ENCODE measurements around the gene TUBB4B. TPM values are rescaled to one million over a fixed set of nuclear protein-coding genes. Genes with fewer than 3 reads are reported as not detected.

TUBB4B gene
- total RNA-seq, 5 donors from 2014 or later (not counting 1 experiment from before 2014, with no cell fraction given), result 50.6 to 118 (median 95.3) TPM

GRCh38 chr9:137251194-137251461 lies 10.0 kb downstream of the TUBB4B start, which contains the start of gene STPG3:
TSS of gene STPG3 (plus strand) at chr9:137251286. CDS start at chr9:137251287, 1 bp downstream.
- Histone ChIP-seq H3K4me3 (ENCODE audit: control insufficient read depth in 1 of 2, extremely low read depth in 1 of 2, low read length in 1 of 2) (no peak within 1 kb of the TSS), H3K27ac (ENCODE audit: low read length) (no peak within 1 kb of the TSS), H3K4me1 (ENCODE audit: control insufficient read depth in 1 of 2, extremely low read depth in 1 of 2, insufficient read depth in 2 of 2, low read length in 2 of 2) (peaks cover 2 to 19% of the 10 kb centered on the region in 2 experiments), H3K36me3 (ENCODE audit: control insufficient read depth in 2 of 2, extremely low read depth in 1 of 2, insufficient read depth in 1 of 2, low read length in 1 of 2) (peaks cover 0 to 1% of the 10 kb centered on the region in 2 donors), H3K9me3 (no peaks in the 10 kb centered on the region), H3K27me3 (replicated peaks in 1 of 2; ENCODE audit: control insufficient read depth in 2 of 2, extremely low read depth in 1 of 2, insufficient read depth in 2 of 2, low read length in 1 of 2) (no peaks in the 10 kb centered on the region)
- ChIA-PET POLR2A (no interaction called here), CTCF (no interaction called here)
- H3K36me3 Mint-ChIP-seq, result no peaks in the 10 kb centered on the region
- no peak within 1 kb of the TSS for H3K27ac Mint-ChIP-seq
- H3K4me3 Mint-ChIP-seq, result no peak within 1 kb of the TSS
- no peaks in the 10 kb centered on the region for H3K9me3 Mint-ChIP-seq
- DNase-seq, result no peak
- H3K27me3 Mint-ChIP-seq, result no peaks in the 10 kb centered on the region
- no peak for ATAC-seq (replicated peaks in 1 of 4)
- 88% methylated on average over 4 of the region's 4 CpGs for WGBS (ENCODE audit: insufficient coverage)
- H3K4me1 Mint-ChIP-seq, result peaks cover 5 to 6% (median 5%) of the 10 kb centered on the region in 3 donors

GRCh38 chr9:137251490-137252268 lies 10.6 kb downstream of the TUBB4B start:
- Mint-ChIP-seq H3K9me3 (no peaks in the 10 kb centered on the region), H3K27me3 (no peaks in the 10 kb centered on the region), H3K36me3 (no peaks in the 10 kb centered on the region), H3K27ac (no peak overlapping the region), H3K4me3 (no peak overlapping the region), H3K4me1 (peaks cover 11% of the 10 kb centered on the region in 3 donors)
- 96% methylated on average over 10 of the region's 22 CpGs for WGBS (ENCODE audit: insufficient coverage)
- no peaks in the 10 kb centered on the region for H3K27me3 ChIP-seq (replicated peaks in 1 of 2; ENCODE audit: control insufficient read depth in 2 of 2, extremely low read depth in 1 of 2, insufficient read depth in 2 of 2, low read length in 1 of 2)
- CTCF ChIA-PET, result no interaction called here
- H3K9me3 ChIP-seq, result no peaks in the 10 kb centered on the region
- POLR2A ChIA-PET, result no interaction called here
- no peak overlapping the region for H3K4me3 ChIP-seq (ENCODE audit: control insufficient read depth in 1 of 2, extremely low read depth in 1 of 2, low read length in 1 of 2)
- no peak overlapping the region for H3K27ac ChIP-seq (ENCODE audit: low read length)
- peaks cover 0 to 7% of the 10 kb centered on the region in 2 donors for H3K36me3 ChIP-seq (ENCODE audit: control insufficient read depth in 2 of 2, extremely low read depth in 1 of 2, insufficient read depth in 1 of 2, low read length in 1 of 2)
- DNase-seq (no peak), ATAC-seq (replicated peaks in 1 of 4) (no peak)
- H3K4me1 ChIP-seq (ENCODE audit: control insufficient read depth in 1 of 2, extremely low read depth in 1 of 2, insufficient read depth in 2 of 2, low read length in 2 of 2), result peaks cover 4 to 24% of the 10 kb centered on the region in 2 experiments

GRCh38 chr9:137252555-137253506 lies 11.7 kb downstream of the TUBB4B start:
- Mint-ChIP-seq H3K27ac (no peak overlapping the region), H3K4me1 (peaks cover 11 to 16% (median 15%) of the 10 kb centered on the region in 3 donors), H3K4me3 (peak overlapping the region in 1 of 3 donors; percentile 82), H3K9me3 (no peaks in the 10 kb centered on the region), H3K27me3 (no peaks in the 10 kb centered on the region), H3K36me3 (no peaks in the 10 kb centered on the region)
- Histone ChIP-seq H3K27ac (ENCODE audit: low read length) (no peak overlapping the region), H3K9me3 (no peaks in the 10 kb centered on the region), H3K4me3 (ENCODE audit: control insufficient read depth in 1 of 2, extremely low read depth in 1 of 2, low read length in 1 of 2) (no peak overlapping the region), H3K36me3 (ENCODE audit: control insufficient read depth in 2 of 2, extremely low read depth in 1 of 2, insufficient read depth in 1 of 2, low read length in 1 of 2) (peaks cover 0 to 10% of the 10 kb centered on the region in 2 donors), H3K27me3 (replicated peaks in 1 of 2; ENCODE audit: control insufficient read depth in 2 of 2, extremely low read depth in 1 of 2, insufficient read depth in 2 of 2, low read length in 1 of 2) (no peaks in the 10 kb centered on the region), H3K4me1 (ENCODE audit: control insufficient read depth in 1 of 2, extremely low read depth in 1 of 2, insufficient read depth in 2 of 2, low read length in 2 of 2) (peaks cover 4 to 28% of the 10 kb centered on the region in 2 experiments)
- WGBS (ENCODE audit: insufficient coverage), result 84% methylated on average over 26 of the region's 35 CpGs
- POLR2A ChIA-PET, result no interaction called here
- DNase-seq (no peak), ATAC-seq (replicated peaks in 1 of 4) (no peak)
- CTCF ChIA-PET, result no interaction called here

- no peak overlapping the region for H3K27ac ChIP-seq (ENCODE audit: low read length)
- POLR2A ChIA-PET, result interaction anchor here (0.5 to 2.9 kb wide), 3 partner anchors 13 to 167 kb away, joined by 3 to 16 read pairs (median 4); partner anchors contain the start of genes MAN1B1 (in 1 of the 2) and TUBB4B (in 1 of the 2)
Observed at GRCh38 chr9:137253717-137254623, 12.9 kb downstream of the TUBB4B start.

GRCh38 chr9:137254624-137255447 lies 13.7 kb downstream of the TUBB4B start, which contains the start of gene NELFB:
TSS of gene NELFB (plus strand) at chr9:137255327.
- no peaks in the 10 kb centered on the region for H3K9me3 ChIP-seq
- no peaks in the 10 kb centered on the region for H3K9me3 Mint-ChIP-seq
- peak within 1 kb of the TSS; percentile 75 to 87 for H3K4me3 ChIP-seq (ENCODE audit: control insufficient read depth in 1 of 2, extremely low read depth in 1 of 2, low read length in 1 of 2)
- peak within 1 kb of the TSS; percentile 81 to 83 for H3K27ac Mint-ChIP-seq
- H3K27ac ChIP-seq (ENCODE audit: low read length), result peak within 1 kb of the TSS; percentile 23
- H3K4me3 Mint-ChIP-seq, result peak within 1 kb of the TSS; percentile 82 to 90 (median 85)
- H3K4me1 ChIP-seq (ENCODE audit: control insufficient read depth in 1 of 2, extremely low read depth in 1 of 2, insufficient read depth in 2 of 2, low read length in 2 of 2), result peaks cover 4 to 28% of the 10 kb centered on the region in 2 experiments
- H3K27me3 Mint-ChIP-seq, result no peaks in the 10 kb centered on the region
- H3K4me1 Mint-ChIP-seq, result peaks cover 11 to 16% (median 15%) of the 10 kb centered on the region in 3 donors
- no peaks in the 10 kb centered on the region for H3K27me3 ChIP-seq (replicated peaks in 1 of 2; ENCODE audit: control insufficient read depth in 2 of 2, extremely low read depth in 1 of 2, insufficient read depth in 2 of 2, low read length in 1 of 2)
- H3K36me3 ChIP-seq (ENCODE audit: control insufficient read depth in 2 of 2, extremely low read depth in 1 of 2, insufficient read depth in 1 of 2, low read length in 1 of 2), result peaks cover 0 to 19% of the 10 kb centered on the region in 2 donors
- H3K36me3 Mint-ChIP-seq, result peaks cover 9% of the 10 kb centered on the region
- ATAC-seq (replicated peaks in 1 of 4), result peak; percentile 89 to 93 (median 90)
- ChIA-PET CTCF (interaction anchor here in 1 of 2 donors (1.6 kb wide), 1 partner anchor 18 kb away, joined by 8 read pairs; no protein-coding TSS in a partner anchor), POLR2A (interaction anchor here (0.7 to 2.9 kb wide), 2 partner anchors 14 to 168 kb away, joined by 3 to 16 read pairs; partner anchors contain the start of genes MAN1B1 (in 1 of the 2) and TUBB4B (in 1 of the 2))
- 4% methylated on average over 105 of the region's 105 CpGs for WGBS (ENCODE audit: insufficient coverage)
- DNase-seq, result peak; percentile 81 to 98 (median 92)

More at GRCh38 chr9:137253717-137254623, 12.9 kb downstream of the TUBB4B start:
- Mint-ChIP-seq H3K27me3 (no peaks in the 10 kb centered on the region), H3K9me3 (no peaks in the 10 kb centered on the region), H3K4me1 (peaks cover 11 to 16% (median 15%) of the 10 kb centered on the region in 3 donors), H3K27ac (peak overlapping the region; percentile 15 to 83), H3K4me3 (peak overlapping the region; percentile 82 to 83 (median 82)), H3K36me3 (peaks cover 4% of the 10 kb centered on the region)
- no peak for DNase-seq
- CTCF ChIA-PET, result interaction anchor here in 1 of 2 donors (1.6 kb wide), 1 partner anchor 17 kb away, joined by 8 read pairs; no protein-coding TSS in a partner anchor
- H3K9me3 ChIP-seq, result no peaks in the 10 kb centered on the region
- 90% methylated on average over 21 of the region's 21 CpGs for WGBS (ENCODE audit: insufficient coverage)
- no peak for ATAC-seq (replicated peaks in 1 of 4)
- H3K27me3 ChIP-seq (replicated peaks in 1 of 2; ENCODE audit: control insufficient read depth in 2 of 2, extremely low read depth in 1 of 2, insufficient read depth in 2 of 2, low read length in 1 of 2), result no peaks in the 10 kb centered on the region
- peaks cover 4 to 28% of the 10 kb centered on the region in 2 experiments for H3K4me1 ChIP-seq (ENCODE audit: control insufficient read depth in 1 of 2, extremely low read depth in 1 of 2, insufficient read depth in 2 of 2, low read length in 2 of 2)
- H3K4me3 ChIP-seq (ENCODE audit: control insufficient read depth in 1 of 2, extremely low read depth in 1 of 2, low read length in 1 of 2), result peak overlapping the region; percentile 68 to 87
- H3K36me3 ChIP-seq (ENCODE audit: control insufficient read depth in 2 of 2, extremely low read depth in 1 of 2, insufficient read depth in 1 of 2, low read length in 1 of 2), result peaks cover 0 to 14% of the 10 kb centered on the region in 2 donors
